ENCODE results near the gene SLC40A1.

- no peak for TF ChIP-seq CTCF (IDR thresholded peaks at IDR 0.05)
- TF ChIP-seq POLR2A (IDR thresholded peaks at IDR 0.05) = no peak
Observed at GRCh38 chr2:189543367-189543766, 37.2 kb downstream of the SLC40A1 start.
